ENCODE measurements around the gene INPP5A. TPM values are rescaled to one million over a fixed set of nuclear protein-coding genes. Genes with fewer than 3 reads are reported as not detected.

Gene INPP5A
- total RNA-seq, 2 experiments from 2014 or later, result 4.8 to 4.9 TPM

GRCh38 chr10:132776821-132777220 is 239.2 kb downstream of the INPP5A start:
- CTCF ChIA-PET, result no interaction called here
- POLR2A ChIA-PET, result no interaction called here

GRCh38 chr10:132777441-132777840 is 239.9 kb downstream of the INPP5A start:
- POLR2A ChIA-PET, result no interaction called here
- CTCF ChIA-PET, result no interaction called here

GRCh38 chr10:132779549-132780294 is 242.1 kb downstream of the INPP5A start:
- ChIA-PET POLR2A (no interaction called here), CTCF (no interaction called here)

- CTCF ChIA-PET, result no interaction called here
- POLR2A ChIA-PET, result no interaction called here
Observed at GRCh38 chr10:132780356-132780755, 242.8 kb downstream of the INPP5A start.

GRCh38 chr10:132781556-132781955 is 244.0 kb downstream of the INPP5A start:
- CTCF ChIA-PET, result no interaction called here
- POLR2A ChIA-PET, result no interaction called here

- ChIA-PET POLR2A (no interaction called here), CTCF (no interaction called here)
Observed at GRCh38 chr10:132783165-132783939, 245.8 kb downstream of the INPP5A start.

- CTCF ChIA-PET, result no interaction called here
Observed at GRCh38 chr10:132783940-132784865, 246.6 kb downstream of the INPP5A start.

GRCh38 chr10:132784866-132785722 is 247.5 kb downstream of the INPP5A start:
- POLR2A ChIA-PET, result no interaction called here
- CTCF ChIA-PET, result no interaction called here

More at GRCh38 chr10:132783940-132784865, 246.6 kb downstream of the INPP5A start:
- POLR2A ChIA-PET, result no interaction called here

- POLR2A ChIA-PET, result no interaction called here
- CTCF ChIA-PET, result no interaction called here
Observed at GRCh38 chr10:132785723-132786475, 248.3 kb downstream of the INPP5A start, which contains the start of gene NKX6-2. NKX6-2 (minus strand) TSS chr10:132786147; CDS start chr10:132785948, 199 bp downstream.

GRCh38 chr10:132786476-132786883 is 248.9 kb downstream of the INPP5A start:
- ChIA-PET POLR2A (no interaction called here), CTCF (no interaction called here)

GRCh38 chr10:132786884-132787494 is 249.4 kb downstream of the INPP5A start:
- ChIA-PET CTCF (no interaction called here), POLR2A (no interaction called here)

- POLR2A ChIA-PET, result no interaction called here
- CTCF ChIA-PET, result no interaction called here
Observed at GRCh38 chr10:132787495-132788179, 250.1 kb downstream of the INPP5A start.

GRCh38 chr10:132788180-132788830 is 250.7 kb downstream of the INPP5A start:
- ChIA-PET POLR2A (no interaction called here), CTCF (no interaction called here)

GRCh38 chr10:132788831-132789219 is 251.2 kb downstream of the INPP5A start:
- CTCF ChIA-PET, result no interaction called here
- POLR2A ChIA-PET, result no interaction called here

- CTCF ChIA-PET, result no interaction called here
- POLR2A ChIA-PET, result no interaction called here
Observed at GRCh38 chr10:132789659-132790148, 252.1 kb downstream of the INPP5A start.

- ChIA-PET POLR2A (no interaction called here), CTCF (no interaction called here)
Observed at GRCh38 chr10:132790470-132790869, 252.9 kb downstream of the INPP5A start.

All from activated CD8-positive, alpha-beta memory T cell treated with anti-CD3 and anti-CD28 coated beads for 36 hours (primary cell).